Hematopoietic multipotent progenitor cell treated with erythropoietin and hydrocortisone succinate and interleukin-3 and kit ligand, for 4 days (in vitro differentiated cells): Measurements from ENCODE around the gene KCNH2.

Source experiments
- DNase-seq: peaks from one replicate; pipeline ENCODE4 v3.0.0-alpha.2; 2015

Gene KCNH2

DNA sequence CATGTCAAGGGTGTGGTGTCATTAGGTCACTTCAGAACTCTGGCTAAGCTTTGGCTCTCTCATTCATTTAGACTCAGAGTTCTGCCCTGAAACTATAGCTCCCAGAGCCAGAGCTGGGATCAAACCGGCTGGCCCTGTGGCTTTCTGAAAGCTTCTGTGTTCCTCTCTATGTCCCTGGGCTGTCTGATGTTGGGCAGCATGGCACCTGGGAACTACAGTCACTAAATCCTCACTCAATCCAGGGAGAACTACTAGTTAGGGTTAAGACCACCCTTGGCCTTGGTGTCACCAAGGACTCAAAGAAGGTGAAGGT, 32.9 kb upstream of the KCNH2 start:
- DNase-seq: no peak

DNA sequence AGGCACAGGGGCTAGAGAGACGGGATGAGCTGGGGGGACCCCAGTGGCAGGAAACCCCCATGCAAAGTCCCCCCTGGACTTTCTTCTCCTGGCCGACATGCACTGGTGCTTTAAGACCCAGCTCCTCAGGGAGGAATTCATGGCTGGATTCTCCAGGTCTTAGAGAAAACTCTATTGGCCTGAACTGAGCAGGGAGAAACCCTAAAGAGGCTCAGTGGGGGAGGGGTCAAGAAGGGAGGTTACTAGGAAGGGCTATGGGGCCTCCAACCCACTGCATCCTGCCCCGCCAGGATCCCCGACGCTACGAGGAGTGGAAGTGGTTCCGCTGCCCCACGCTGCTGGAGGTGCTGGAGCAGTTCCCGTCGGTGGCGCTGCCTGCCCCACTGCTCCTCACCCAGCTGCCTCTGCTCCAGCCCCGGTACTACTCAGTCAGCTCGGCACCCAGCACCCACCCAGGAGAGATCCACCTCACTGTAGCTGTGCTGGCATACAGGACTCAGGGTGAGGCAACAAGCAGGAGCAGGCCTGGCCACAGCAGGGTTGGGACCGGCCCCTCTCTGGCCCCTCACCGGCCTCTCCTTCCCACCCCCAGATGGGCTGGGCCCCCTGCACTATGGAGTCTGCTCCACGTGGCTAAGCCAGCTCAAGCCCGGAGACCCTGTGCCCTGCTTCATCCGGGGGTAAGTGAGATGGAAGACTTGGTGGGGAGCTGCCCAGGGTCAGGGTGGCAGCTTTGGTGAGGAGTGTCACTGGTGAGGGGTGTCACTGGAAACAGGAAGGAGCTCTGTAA, 32.4 kb upstream of the KCNH2 start:
- no peak for DNase-seq

DNA sequence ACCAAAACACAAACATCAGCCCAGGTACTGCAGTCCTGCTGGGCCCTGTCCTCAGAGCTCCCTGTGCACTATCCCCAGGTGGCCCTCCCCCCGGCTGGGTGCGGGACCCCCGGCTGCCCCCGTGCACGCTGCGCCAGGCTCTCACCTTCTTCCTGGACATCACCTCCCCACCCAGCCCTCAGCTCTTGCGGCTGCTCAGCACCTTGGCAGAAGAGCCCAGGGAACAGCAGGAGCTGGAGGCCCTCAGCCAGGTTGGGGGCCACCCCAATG, 31.9 kb upstream of the KCNH2 start:
- DNase-seq: no peak

DNA sequence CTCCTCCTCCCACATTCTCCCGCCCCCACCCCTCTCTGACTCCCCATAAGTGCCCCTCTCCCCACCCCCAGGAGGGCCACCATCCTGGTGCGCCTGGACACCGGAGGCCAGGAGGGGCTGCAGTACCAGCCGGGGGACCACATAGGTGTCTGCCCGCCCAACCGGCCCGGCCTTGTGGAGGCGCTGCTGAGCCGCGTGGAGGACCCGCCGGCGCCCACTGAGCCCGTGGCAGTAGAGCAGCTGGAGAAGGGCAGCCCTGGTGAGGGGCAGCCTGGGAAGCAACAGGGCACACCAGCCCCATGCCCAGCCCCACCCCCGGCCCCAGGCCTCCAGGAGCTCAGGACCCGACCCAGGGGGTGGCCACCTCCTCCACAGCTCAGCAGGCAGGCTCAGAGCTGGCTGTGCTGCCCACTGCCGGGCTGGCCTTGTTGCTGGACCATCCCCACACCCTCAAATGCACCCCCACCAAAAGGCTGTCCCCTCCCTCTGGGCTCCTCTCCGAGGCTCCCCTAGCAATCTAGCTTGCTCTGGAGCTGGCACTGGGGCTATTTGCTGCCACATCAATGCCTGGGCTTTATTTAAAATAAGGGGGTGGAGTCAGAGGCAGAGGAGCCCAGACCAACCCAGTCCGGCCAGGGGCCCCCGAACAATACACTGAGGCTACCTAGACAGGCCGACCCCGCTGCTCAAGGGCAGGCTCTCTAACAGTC, 31.4 kb upstream of the KCNH2 start:
- DNase-seq: no peak

DNA sequence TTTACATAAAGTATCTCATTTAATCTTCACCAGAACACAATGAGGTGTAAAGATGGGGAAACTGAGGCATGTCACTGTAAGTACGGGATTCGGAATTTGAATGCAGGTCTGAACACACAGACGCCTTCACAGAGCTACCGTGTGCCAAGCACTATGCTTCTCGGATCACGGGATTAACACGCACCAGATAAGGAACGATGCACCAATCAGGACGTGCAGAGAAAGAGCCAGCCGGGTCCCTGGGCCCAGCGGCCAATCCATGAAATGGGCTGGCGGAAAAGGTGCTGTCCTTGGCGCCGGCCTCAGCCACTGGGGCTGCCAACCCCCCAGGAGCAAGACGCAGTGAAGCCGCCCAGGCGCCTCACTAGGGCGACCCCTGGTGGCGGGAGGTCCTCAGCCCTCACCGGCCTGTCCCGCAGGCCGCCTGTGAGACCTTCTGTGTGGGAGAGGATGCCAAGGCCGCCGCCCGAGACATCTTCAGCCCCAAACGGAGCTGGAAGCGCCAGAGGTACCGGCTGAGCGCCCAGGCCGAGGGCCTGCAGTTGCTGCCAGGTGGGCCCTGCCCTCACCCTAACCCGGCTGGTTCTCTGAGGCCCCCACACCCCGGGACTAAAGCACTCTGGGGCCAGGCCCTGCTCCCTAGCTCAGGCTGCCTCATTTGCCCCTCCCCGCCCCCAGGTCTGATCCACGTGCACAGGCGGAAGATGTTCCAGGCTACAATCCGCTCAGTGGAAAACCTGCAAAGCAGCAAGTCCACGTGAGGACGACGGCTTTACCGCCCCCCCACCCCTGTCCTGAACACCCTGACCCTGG, 30.6 kb upstream of the KCNH2 start:
- peak; percentile 81 for DNase-seq

DNA sequence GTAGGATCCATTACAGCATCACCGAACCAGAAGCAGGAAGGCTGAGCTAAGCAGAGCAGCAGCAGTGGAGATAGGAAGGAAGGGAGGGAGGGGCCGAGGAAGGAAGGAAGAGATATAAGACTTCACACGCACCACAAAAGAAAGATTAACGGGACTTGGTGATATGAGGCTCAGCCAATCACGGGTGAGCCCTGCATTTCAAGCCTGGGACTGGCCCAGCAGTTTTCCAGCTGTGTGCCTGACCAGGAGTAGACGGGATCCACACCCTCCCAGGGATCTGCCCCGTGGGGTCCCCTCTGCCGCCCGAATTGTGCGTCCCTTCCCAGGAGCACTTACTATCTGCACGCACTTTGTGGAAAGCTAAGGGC, 30.0 kb upstream of the KCNH2 start:
- DNase-seq: peak; percentile 86

DNA sequence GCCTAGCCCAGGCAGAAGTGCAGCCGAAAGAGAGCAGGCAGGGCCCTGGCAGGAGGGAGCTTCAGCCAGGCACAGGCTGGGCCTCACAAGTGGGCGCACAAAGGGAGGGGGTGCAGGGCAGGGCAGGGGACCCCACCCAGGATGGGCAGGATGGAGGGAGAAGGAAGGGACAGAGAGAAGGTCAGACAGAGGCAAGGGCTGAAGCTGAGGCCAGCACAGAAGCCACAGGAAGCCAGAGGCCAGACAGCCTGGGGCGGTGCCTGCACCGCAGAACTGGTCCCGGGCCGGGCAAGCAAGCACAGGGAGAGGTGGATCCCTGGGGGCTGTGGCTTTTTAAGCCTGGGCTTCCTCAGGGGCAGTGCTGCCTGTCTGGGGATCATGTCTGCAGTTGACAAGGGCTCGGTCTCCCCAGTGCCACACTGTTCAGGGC, 29.4 kb upstream of the KCNH2 start:
- DNase-seq: no peak

DNA sequence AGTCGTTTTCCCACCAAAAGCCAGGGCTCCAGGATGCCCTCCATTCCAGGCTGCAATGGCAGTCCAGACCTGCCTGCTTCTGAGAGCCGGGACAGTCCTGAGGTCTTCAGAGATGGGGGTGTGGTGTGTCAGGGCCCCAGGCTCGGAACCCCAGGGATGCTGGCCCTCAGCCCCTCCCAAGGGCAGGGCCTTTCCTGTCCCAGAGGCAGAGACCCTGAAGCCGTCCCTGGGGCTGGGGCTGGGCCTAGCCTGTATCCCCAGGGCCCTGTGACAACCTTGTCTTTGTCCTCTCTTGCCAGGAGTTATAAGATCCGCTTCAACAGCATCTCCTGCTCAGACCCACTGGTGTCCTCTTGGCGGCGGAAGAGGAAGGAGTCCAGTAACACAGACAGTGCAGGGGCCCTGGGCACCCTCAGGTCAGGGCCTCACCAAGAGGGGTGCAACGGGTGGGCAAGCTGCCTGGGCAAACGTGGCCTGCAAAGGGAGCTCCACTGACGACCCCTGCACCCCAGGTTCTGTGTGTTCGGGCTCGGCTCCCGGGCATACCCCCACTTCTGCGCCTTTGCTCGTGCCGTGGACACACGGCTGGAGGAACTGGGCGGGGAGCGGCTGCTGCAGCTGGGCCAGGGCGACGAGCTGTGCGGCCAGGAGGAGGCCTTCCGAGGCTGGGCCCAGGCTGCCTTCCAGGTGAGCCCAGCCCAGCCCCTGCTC, 28.6 kb upstream of the KCNH2 start:
- no peak for DNase-seq

DNA sequence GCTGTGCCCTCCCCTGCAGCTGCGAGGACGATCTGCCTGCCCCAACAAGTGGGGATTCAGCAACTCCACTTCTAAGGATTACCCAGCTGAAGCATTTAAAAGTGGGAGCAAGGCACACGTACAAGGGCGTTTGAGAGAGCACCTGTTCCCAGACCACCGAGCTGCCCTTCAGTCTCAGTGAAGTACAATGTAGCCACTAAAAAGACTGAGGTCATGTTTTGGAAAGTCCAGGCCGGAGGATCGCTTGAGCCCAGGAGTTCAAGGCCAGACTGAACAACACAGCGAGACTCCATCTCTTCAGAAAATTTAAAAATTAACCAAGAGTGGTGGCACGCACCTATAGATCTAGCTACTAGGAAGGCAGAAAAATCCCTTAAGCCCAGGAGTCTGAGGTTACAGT, 27.4 kb upstream of the KCNH2 start:
- DNase-seq: no peak

DNA sequence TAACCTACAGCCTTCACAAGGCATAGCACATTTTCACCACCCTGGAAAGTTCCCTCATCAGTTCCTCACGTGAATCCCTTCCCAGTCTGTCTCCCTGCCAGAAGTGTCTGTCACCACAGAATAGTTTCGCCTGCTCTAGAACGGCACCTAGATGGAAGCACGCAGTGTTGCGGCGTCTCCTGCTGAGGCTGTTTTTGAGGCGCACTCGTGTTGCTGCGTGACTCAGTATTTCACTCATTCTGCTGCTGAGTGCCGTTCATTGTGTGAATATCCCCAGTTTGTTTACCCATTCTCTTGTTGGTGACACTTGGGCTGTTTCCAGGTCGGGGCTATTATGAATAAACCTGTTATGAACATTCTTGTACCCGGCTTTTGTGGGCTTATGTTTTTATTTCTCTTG, 25.5 kb upstream of the KCNH2 start:
- DNase-seq: no peak

DNA sequence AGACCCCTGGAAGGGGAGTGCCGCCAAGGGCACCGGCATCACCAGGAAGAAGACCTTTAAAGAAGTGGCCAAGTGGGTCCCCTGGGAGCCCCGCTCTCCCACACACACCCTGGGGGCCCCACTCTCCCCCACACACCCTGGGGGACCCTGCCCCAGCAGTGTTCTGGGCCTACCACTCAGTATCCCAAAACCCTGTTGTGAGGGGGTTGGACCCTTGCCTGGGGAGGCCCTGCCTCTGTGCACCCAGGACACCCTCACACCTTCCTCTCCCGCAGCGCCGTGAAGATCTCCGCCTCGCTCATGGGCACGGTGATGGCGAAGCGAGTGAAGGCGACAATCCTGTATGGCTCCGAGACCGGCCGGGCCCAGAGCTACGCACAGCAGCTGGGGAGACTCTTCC, 23.4 kb upstream of the KCNH2 start:
- DNase-seq: no peak

DNA sequence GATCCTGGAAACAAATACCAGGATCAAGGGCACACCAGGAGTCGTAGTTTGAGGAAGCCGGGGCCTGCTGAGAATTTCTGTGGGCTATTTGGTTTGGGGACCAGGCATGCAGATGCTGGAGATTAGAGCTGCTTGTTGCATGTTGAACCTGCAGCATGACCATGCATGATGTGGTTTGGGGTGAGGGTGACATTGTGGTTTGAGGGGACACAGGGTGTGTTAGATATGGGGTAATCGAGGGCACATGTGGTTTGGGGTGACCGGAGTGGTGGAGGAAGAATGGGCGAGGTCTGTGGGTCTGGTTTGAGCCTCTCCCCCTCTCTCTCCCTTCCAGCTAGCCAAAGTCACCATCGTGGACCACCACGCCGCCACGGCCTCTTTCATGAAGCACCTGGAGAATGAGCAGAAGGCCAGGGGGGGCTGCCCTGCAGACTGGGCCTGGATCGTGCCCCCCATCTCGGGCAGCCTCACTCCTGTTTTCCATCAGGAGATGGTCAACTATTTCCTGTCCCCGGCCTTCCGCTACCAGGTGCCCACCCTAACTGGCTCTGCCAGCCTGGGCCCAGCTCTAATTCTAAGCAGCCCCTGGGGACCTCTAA, 22.9 kb upstream of the KCNH2 start:
- peak; percentile 87 for DNase-seq

DNA sequence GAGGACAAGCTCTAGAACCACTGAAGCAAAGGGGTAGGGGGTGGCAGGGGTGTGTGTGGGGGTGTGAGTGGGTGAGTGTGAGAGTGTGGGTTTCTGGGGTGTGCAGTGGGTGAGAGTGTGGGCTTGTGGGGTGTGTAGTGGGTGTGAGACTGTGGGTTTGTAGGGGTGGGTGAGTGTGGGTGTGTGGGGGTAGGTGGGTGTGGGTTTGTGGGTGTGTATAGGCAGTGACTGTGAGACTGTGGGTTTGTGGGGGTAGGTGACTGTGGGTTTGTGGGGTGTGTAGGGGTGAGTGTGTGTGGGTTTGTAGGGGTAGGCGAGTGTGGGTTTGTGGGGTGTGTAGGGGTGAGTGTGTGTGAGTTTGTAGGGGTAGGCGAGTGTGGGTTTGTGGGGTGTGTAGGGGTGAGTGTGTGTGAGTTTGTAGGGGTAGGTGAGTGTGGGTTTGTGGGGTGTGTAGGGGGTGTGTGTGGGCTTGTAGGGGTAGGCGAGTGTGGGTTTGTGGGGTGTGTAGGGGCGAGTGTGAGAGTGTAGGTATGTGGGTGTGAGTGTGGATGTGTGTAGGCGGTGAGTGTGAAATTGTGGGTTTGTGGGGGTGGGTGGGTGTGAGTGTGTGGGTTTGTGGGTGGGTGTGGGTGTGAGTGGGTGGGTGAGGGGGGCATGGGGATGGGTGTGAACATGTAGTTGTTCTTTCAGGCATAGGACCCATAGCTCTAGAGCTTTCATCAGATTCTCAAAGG, 21.5 kb upstream of the KCNH2 start:
- DNase-seq: no peak

DNA sequence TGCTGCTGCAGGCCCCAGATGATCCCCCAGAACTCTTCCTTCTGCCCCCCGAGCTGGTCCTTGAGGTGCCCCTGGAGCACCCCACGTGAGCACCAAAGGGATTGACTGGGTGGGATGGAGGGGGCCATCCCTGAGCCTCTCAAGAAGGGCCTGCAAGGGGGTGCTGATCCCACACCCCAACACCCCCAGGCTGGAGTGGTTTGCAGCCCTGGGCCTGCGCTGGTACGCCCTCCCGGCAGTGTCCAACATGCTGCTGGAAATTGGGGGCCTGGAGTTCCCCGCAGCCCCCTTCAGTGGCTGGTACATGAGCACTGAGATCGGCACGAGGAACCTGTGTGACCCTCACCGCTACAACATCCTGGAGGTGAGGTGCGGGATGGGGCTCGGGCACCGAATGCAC, 20.9 kb upstream of the KCNH2 start:
- no peak for DNase-seq

DNA sequence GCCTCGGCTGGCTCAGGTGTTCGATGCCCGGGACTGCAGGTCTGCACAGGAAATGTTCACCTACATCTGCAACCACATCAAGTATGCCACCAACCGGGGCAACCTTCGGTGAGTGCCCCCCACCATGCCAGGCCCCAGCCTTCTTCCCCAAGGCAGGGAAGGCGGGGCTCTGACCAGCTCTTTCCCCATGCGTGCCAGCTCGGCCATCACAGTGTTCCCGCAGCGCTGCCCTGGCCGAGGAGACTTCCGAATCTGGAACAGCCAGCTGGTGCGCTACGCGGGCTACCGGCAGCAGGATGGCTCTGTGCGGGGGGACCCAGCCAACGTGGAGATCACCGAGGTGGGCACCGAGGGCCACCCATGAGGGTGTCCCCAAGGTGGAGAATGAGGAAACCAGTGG, 20.2 kb upstream of the KCNH2 start:
- no peak for DNase-seq

DNA sequence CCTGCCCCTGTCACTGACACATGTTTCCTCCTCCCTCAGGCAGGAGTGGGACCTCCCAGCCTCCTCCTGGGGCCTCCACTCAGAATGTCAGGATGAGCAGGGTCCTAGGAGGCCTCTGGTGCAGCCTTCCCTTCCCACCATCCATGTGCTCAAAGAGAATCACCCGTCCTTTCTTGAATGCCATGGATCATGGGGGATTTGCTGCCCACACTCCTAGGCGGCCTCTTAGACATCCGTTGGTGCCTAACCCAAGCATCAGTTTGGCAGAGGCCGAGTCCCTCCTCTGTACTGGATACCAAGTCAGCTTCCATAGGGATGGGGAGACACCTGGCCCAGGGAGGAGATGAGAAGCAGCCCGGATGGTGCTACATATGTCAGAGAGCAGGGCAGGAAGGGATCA, 19.7 kb upstream of the KCNH2 start:
- DNase-seq: no peak

DNA sequence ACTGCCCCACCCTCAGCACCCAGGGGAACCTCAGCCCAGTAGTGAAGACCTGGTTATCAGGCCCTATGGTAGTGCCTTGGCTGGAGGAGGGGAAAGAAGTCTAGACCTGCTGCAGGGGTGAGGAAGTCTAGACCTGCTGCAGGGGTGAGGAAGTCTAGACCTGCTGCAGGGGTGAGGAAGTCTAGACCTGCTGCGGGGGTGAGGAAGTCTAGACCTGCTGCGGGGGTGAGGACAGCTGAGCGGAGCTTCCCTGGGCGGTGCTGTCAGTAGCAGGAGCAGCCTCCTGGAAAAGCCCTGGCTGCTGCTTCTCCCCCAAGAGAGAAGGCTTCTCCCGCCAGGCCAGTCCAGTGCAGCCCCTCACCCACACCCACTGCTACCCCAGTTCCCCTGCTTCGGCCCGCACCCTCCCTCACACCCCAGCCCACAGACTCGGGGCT, 19.0 kb upstream of the KCNH2 start:
- no peak for DNase-seq

DNA sequence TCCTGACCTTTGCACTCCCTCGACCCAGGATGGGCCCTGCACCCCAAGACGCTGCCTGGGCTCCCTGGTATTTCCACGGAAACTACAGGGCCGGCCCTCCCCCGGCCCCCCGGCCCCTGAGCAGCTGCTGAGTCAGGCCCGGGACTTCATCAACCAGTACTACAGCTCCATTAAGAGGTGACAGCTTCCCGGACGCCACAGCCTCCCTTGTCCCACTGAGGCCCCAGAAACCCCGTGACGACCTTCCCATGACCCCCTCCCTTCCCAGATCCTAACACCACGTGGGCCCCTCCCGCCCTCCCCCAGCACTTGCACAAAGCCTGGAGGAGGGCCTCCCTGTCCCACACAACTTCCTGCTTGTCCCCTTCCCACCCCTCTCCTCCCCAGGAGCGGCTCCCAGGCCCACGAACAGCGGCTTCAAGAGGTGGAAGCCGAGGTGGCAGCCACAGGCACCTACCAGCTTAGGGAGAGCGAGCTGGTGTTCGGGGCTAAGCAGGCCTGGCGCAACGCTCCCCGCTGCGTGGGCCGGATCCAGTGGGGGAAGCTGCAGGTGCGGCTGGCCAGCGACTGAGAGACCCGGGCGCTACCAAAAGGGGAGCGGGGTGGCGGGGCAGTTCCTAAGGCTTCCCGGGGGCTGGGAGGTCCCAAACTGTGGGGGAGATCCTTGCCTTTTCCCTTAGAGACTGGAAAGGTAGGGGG, 18.4 kb upstream of the KCNH2 start:
- DNase-seq: no peak

DNA sequence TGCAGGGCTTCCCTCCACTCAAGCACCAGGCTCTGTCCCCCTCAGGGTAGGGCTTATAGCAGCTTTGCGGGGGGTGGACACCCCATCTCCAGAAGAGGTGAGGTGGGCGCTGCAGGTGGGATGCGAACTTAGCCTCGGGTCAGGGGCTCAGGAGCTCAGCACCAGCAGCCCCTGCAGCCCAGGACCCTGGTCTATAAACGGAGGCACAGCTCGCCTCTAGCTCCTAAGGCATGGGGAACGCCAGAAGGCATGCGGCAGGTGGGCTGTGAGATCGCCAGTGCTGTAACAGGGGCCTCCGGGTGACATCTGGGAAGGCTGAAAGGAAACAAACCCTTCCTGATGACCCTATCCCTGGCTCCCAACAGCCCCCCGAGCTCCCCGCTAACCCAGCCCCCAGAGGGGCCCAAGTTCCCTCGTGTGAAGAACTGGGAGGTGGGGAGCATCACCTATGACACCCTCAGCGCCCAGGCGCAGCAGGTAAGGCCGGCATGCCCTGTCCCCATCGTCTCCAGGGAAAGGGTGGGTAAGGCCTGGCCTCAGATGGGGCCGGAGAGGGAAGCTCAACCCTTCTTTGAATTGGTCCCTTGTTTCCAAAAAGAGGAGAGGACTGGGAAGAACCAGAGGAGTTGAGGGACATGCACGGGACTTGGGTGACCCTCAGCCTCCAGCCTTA, 16.9 kb upstream of the KCNH2 start:
- DNase-seq: no peak

DNA sequence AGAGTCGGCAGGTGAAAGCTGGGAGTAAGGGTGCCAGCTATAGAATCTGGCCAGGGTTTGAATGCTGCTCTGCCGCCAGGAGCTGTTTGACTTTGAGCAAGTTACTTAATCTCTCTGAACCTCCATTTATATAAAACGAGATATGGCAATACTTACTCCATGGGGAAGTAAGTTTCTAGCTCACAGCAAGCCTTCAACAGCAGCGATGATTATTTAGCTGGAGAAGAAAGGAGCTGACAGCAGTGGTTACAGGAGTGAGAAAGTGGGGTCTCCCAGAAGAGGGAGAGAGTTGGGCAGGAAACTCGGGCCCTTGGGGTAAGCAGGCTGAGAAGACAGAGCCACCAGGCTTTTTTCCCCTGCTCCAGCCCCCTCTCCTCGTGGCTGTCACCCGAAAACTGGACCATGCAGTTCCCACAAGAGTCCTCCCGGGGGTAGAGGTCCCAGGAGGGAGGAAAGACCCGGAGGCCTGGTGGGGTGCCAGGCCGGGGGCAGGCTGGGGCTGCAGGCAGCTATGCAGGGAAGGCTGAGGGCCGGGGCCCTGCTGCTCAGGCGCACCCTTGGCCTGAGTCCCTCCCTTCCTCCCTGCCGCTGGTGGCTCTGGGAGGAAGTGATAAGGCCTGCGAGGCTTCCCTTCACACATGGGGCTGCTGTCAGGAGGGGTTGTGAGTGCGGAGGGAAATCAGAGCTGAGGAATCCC, 16.2 kb upstream of the KCNH2 start:
- peak; percentile 97 for DNase-seq

DNA sequence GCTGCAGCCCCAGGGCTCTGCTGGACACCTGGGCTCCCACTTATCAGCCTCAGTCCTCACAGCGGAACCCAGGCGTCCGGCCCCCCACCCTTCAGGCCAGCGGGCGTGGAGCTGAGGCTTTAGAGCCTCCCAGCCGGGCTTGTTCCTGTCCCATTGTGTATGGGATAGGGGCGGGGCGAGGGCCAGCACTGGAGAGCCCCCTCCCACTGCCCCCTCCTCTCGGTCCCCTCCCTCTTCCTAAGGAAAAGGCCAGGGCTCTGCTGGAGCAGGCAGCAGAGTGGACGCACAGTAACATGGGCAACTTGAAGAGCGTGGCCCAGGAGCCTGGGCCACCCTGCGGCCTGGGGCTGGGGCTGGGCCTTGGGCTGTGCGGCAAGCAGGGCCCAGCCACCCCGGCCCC, 15.4 kb upstream of the KCNH2 start:
- DNase-seq: no peak
